HFFc6 (cell line): ENCODE data around the gene NUP160. TPM values are rescaled to one million over a fixed set of nuclear protein-coding genes. Genes with fewer than 3 reads are reported as not detected.
A peak's percentile ranks its signal among the peaks of the same experiment; 100 is the strongest.

Experiments used
- DNase-seq: peaks from one replicate; pipeline ENCODE4 v3.0.0-alpha.2; 2018
- H3K27ac Mint-ChIP-seq: 2 replicates; pipeline ENCODE4 v1.8.0; 2020; ENCODE audit warnings: mild to moderate bottlenecking, mixed read lengths
- H3K27me3 Mint-ChIP-seq: 2 replicates; pipeline ENCODE4 v1.8.0; 2021; ENCODE audit warnings: mild to moderate bottlenecking, moderate library complexity, mixed read lengths; ENCODE audit not compliant: insufficient read depth
- H3K36me3 Mint-ChIP-seq: 2 replicates; pipeline ENCODE4 v1.8.0; 2021; ENCODE audit warnings: low read depth, mixed read lengths
- H3K4me1 Mint-ChIP-seq: 2 replicates; pipeline ENCODE4 v1.8.0; 2020; ENCODE audit warnings: low read depth, mixed read lengths
- H3K4me3 Mint-ChIP-seq: 2 replicates; pipeline ENCODE4 v1.8.0; 2020; ENCODE audit warnings: mild to moderate bottlenecking, moderate library complexity, mixed read lengths
- H3K9me3 Mint-ChIP-seq: 2 replicates; pipeline ENCODE4 v1.8.0; 2020; ENCODE audit warnings: mild to moderate bottlenecking, mixed read lengths
- total RNA-seq, 6 experiments: library from RNA; stranded (reverse); fragmentation: NEBNext Ultra II Directional; extraction: Animal tissue kit (Norgen Biotek cat#: 25700); gene quantifications; 2 replicates in 1 of 6; 3 replicates in 5 of 6; pipeline ENCODE4 v1.2.3, GENCODE V29; 2021
- TF ChIP-seq, protein P1 (sequence below): fragments of 200-600 bp; sonication (generic); IDR thresholded peaks from 2 replicates; pipeline ENCODE4 v1.5.0; 2021; ENCODE audit warnings: antibody characterized with exemption, mild to moderate bottlenecking

NUP160 gene
- total RNA-seq, 6 experiments from 2014 or later, result 18.1 to 23.1 (median 20.0) TPM

DNA sequence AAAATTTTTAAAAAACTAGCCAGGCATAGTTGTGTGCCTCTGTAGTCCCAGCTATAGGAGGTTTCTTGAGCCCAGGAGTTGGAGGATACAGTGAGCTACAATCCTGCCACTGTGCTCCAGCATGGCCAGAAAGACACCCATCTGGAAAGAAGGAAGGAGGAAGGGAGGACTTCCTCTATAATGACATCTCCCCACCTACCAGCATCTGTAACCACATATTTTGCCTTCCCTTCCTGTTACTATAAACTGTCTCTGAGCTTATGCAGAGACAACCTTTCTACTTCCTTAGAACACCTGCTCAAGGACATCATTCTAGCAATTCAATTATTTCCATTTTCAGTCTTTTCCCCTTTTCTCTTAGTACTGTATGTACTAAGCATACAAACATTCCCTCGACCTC, 2.2 kb upstream of the NUP160 start:
- TF ChIP-seq, protein P1, sequence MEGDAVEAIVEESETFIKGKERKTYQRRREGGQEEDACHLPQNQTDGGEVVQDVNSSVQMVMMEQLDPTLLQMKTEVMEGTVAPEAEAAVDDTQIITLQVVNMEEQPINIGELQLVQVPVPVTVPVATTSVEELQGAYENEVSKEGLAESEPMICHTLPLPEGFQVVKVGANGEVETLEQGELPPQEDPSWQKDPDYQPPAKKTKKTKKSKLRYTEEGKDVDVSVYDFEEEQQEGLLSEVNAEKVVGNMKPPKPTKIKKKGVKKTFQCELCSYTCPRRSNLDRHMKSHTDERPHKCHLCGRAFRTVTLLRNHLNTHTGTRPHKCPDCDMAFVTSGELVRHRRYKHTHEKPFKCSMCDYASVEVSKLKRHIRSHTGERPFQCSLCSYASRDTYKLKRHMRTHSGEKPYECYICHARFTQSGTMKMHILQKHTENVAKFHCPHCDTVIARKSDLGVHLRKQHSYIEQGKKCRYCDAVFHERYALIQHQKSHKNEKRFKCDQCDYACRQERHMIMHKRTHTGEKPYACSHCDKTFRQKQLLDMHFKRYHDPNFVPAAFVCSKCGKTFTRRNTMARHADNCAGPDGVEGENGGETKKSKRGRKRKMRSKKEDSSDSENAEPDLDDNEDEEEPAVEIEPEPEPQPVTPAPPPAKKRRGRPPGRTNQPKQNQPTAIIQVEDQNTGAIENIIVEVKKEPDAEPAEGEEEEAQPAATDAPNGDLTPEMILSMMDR, result no peak
- Mint-ChIP-seq H3K4me3 (no peak overlapping the region), H3K27me3 (no peaks in the 10 kb centered on the region; the same call in 1 of the 2 replicates), H3K9me3 (no peaks in the 10 kb centered on the region), H3K36me3 (peaks cover 16% of the 10 kb centered on the region), H3K27ac (no peak overlapping the region), H3K4me1 (peaks cover 46% of the 10 kb centered on the region)
- no peak for DNase-seq

DNA sequence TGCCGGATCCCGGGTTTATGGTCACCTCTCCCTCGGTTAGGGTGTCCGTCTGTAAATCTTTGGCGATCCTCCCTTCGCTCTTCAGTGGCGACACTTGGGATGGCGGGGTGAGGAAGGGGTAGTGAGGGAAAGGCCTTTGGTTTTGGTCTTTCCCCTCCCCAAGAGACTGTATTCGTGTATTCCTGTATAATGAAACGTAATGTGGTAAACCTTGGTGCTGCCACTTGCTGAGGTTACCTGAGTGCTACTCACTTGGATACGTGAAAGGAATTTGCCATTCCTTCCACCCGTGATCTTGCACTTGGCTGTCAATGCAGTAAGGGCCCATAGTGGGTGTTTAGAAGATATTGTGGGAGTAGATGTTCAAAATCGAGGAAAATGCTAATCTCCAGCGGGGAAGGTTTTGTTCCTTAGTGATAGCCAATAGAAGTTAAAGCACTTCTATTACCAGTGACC, 578 bp upstream of the NUP160 start:
- peaks cover 46% of the 10 kb centered on the region for H3K4me1 Mint-ChIP-seq
- TF ChIP-seq, protein P1, result no peak
- H3K27me3 Mint-ChIP-seq, result no peaks in the 10 kb centered on the region; the same call in 1 of the 2 replicates

DNA sequence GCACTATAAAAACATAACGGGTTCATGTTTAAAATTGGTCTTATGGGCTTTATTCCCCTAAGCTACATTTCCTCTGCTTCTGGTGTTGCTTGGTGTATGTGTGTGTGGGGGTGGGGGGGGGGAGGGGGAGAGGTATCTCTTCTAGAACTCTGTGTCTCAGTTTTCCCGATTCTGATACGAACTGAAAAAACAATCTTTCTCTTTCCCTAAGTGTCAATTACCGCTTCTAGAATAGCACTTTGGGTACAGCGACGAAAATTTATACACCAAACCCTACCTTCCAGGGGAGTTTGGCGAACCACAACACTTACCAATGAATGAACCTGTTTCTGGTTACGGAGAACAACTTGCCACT, 636 bp downstream of the NUP160 start:
- peak overlapping the region; percentile 99 for H3K4me3 Mint-ChIP-seq
- peaks cover 16% of the 10 kb centered on the region for H3K36me3 Mint-ChIP-seq
- H3K27ac Mint-ChIP-seq, result peak overlapping the region; percentile 90
- no peaks in the 10 kb centered on the region; the same call in 1 of the 2 replicates for H3K27me3 Mint-ChIP-seq
- no peak for DNase-seq
- no peaks in the 10 kb centered on the region for H3K9me3 Mint-ChIP-seq
- H3K4me1 Mint-ChIP-seq, result peaks cover 42% of the 10 kb centered on the region
- TF ChIP-seq, protein P1, result no peak

More for the DNA sequence above, 578 bp upstream of the NUP160 start:
- Mint-ChIP-seq H3K4me3 (peak overlapping the region; percentile 99), H3K27ac (peak overlapping the region; percentile 90), H3K36me3 (peaks cover 16% of the 10 kb centered on the region), H3K9me3 (no peaks in the 10 kb centered on the region)
- DNase-seq, result no peak

DNA sequence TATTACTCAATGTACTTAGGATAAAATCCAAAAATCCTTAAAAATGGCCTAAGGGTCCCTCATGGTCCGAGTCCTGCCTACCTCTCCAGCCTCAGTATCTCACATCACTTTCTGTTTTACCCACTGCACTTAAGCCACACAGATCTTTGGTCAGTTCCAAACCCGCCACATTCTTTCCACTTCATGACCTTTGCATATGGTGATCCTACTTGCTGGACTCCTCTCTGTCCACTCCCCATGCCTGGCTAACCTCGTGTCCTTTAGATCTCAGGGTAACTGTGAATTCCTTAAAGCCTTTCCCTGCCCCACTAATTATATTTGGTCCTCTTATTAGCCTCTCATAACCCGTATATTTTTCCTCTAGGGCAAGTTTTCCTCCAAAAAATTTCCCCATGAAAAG, 1.2 kb downstream of the NUP160 start:
- Mint-ChIP-seq H3K4me3 (peak overlapping the region; percentile 99), H3K27ac (peak overlapping the region; percentile 57; the same call in 1 of the 2 replicates), H3K36me3 (peaks cover 16% of the 10 kb centered on the region), H3K27me3 (no peaks in the 10 kb centered on the region; the same call in 1 of the 2 replicates), H3K4me1 (peaks cover 37% of the 10 kb centered on the region), H3K9me3 (no peaks in the 10 kb centered on the region)
- DNase-seq, result no peak
- TF ChIP-seq, protein P1, result no peak

DNA sequence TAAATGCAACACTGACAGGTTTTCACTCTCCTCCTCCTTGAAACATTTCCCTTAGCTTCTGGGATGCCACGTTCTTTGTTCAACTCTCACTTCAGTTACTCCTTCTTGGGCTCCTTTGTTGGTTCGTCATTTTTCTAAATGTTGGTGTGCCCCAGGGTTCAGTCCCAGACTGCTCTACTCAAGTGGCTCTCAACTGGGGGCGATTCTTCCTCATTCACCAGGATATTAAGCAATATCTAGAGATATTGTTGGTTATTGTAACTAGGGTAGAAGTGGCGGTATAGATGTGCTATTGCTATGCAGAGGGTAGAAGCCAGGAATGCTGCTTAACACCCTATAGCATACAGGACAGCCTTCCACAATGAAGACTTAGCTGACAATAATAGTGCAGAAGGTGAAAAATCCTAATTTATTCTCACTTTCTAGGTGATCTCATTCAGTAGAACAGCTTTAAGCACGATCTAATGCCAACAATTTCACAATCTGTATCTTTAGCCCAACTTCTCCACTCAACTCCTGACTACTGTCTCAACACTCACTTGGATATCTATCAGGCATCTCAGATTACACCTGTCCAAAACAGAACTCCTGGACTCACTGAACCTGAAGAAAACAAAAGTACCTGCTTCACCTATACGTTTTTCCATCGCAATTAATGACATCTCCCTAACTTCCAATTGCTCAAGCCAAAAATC, 4.6 kb downstream of the NUP160 start:
- TF ChIP-seq, protein P1, result no peak
- no peaks in the 10 kb centered on the region for H3K9me3 Mint-ChIP-seq
- H3K36me3 Mint-ChIP-seq, result peaks cover 16% of the 10 kb centered on the region
- no peak overlapping the region for H3K27ac Mint-ChIP-seq
- no peak overlapping the region for H3K4me3 Mint-ChIP-seq
- H3K4me1 Mint-ChIP-seq, result peaks cover 14% of the 10 kb centered on the region
- no peak for DNase-seq
- no peaks in the 10 kb centered on the region; the same call in 1 of the 2 replicates for H3K27me3 Mint-ChIP-seq
